ENCODE data around the gene TXNRD3. TPM values are rescaled to one million over a fixed set of nuclear protein-coding genes. Genes with fewer than 3 reads are reported as not detected.
"Not testable (repeated sequence)": the region's sequence is repeated elsewhere in the genome, so short reads cannot be mapped to it uniquely, and the experiment has no call there.

The TXNRD3 gene
- polyA plus RNA-seq, 5 donors: 15.9 to 22.3 (median 20.4) TPM

- no peak for DNase-seq
These were observed 55.8 kb downstream of the TXNRD3 start for GRCh38 chr3:126599101-126599500.

GRCh38 chr3:126595479-126595878 is 59.4 kb downstream of the TXNRD3 start:
- not testable (repeated sequence) for DNase-seq

- not testable (repeated sequence) for DNase-seq
These were observed 63.4 kb downstream of the TXNRD3 start for GRCh38 chr3:126591515-126591914.

GRCh38 chr3:126582311-126582710 is 72.6 kb downstream of the TXNRD3 start:
- no peak for DNase-seq

GRCh38 chr3:126581569-126581968 is 73.4 kb downstream of the TXNRD3 start:
- DNase-seq: no peak

GRCh38 chr3:126580746-126581145 is 74.2 kb downstream of the TXNRD3 start:
- DNase-seq: no peak

- DNase-seq: no peak
These were observed 76.2 kb downstream of the TXNRD3 start for GRCh38 chr3:126578702-126579101.

GRCh38 chr3:126577261-126577660 is 77.7 kb downstream of the TXNRD3 start:
- no peak for DNase-seq

GRCh38 chr3:126573492-126574117 is 81.3 kb downstream of the TXNRD3 start:
- no peak for DNase-seq

- DNase-seq: no peak
These were observed 83.8 kb downstream of the TXNRD3 start for GRCh38 chr3:126571078-126571477.

GRCh38 chr3:126570103-126570541 is 84.8 kb downstream of the TXNRD3 start:
- no peak for DNase-seq

GRCh38 chr3:126569390-126569975 is 85.4 kb downstream of the TXNRD3 start:
- DNase-seq: no peak

- no peak for DNase-seq
These were observed 86.1 kb downstream of the TXNRD3 start for GRCh38 chr3:126568776-126569342.

- DNase-seq: no peak
These were observed 87.1 kb downstream of the TXNRD3 start for GRCh38 chr3:126567696-126568438.

GRCh38 chr3:126562737-126563276 is 92.1 kb downstream of the TXNRD3 start:
- DNase-seq: no peak

GRCh38 chr3:126558336-126559071 is 96.4 kb downstream of the TXNRD3 start, which contains the start of gene C3orf22:
C3orf22 (minus strand) TSS chr3:126558932; CDS start chr3:126553390, 5,542 bp downstream.
- DNase-seq: no peak

GRCh38 chr3:126557761-126558160 is 97.2 kb downstream of the TXNRD3 start:
- DNase-seq: no peak

- no peak for DNase-seq
These were observed 97.5 kb downstream of the TXNRD3 start for GRCh38 chr3:126557415-126557745.

Measured in right lung (tissue), 5 donors.